T-helper 1 cell treated with Interleukin-12 subunit alpha and Interleukin-12 subunit beta and Interleukin-4 antibody, amounts not matched to agents 30 ng/mL and 1 ng/mL, for 36 hours (primary cell): ENCODE measurements around the gene TMEM233. TPM values are rescaled to one million over a fixed set of nuclear protein-coding genes. Genes with fewer than 3 reads are reported as not detected.
"Not testable (repeated sequence)": the region's sequence is repeated elsewhere in the genome, so short reads cannot be mapped to it uniquely, and the experiment has no call there.

Experiments
- intact Hi-C: fragments of 100-400 bp; cut with micrococcal nuclease; formaldehyde crosslinking; loops from one replicate; pipeline ENCODE4 v1.15.1; 2024
- total RNA-seq: library from RNA; stranded (reverse); gene quantifications from 2 replicates; pipeline ENCODE4 v1.2.3, GENCODE V29; 2022

Gene TMEM233
- total RNA-seq, 1 donor from 2014 or later, result not detected

DNA sequence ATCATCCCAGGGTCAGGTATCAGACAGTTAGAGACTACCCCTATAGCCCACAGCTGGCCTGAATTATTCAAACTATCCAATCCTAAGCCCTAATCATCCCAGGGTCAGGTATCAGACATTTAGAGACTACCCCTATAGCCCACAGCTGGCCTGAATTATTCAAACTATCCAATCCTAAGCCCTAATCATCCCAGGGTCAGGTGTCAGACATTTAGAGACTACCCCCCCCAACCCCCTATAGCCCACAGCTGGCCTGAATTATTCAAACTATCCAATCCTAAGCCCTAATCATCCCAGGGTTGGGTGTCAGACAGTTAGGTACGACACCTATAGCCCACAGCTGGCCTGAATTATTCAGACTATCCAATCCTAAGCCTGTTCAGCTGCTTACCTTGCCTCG is 63.4 kb downstream of the TMEM233 start:
- intact Hi-C loops, result not testable (repeated sequence)

DNA sequence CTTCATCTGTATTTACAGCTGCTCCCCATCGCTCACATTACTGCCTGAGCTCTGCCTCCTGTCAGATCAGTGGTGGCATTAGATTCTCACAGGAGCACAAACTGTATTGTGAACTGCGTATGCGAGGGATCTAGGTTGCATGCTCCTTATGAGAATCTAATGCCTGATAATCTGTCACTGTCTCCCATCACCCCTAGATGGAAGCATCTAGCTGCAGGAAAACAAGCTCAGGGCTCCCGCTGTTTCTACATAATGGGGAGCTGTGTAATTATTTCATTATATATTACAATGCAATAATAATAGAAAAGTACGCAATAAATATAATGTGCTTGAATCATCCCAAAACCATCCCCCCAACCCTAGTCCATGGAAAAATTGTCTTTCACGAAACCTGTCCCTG is 64.6 kb downstream of the TMEM233 start:
- intact Hi-C loops, result not testable (repeated sequence)

DNA sequence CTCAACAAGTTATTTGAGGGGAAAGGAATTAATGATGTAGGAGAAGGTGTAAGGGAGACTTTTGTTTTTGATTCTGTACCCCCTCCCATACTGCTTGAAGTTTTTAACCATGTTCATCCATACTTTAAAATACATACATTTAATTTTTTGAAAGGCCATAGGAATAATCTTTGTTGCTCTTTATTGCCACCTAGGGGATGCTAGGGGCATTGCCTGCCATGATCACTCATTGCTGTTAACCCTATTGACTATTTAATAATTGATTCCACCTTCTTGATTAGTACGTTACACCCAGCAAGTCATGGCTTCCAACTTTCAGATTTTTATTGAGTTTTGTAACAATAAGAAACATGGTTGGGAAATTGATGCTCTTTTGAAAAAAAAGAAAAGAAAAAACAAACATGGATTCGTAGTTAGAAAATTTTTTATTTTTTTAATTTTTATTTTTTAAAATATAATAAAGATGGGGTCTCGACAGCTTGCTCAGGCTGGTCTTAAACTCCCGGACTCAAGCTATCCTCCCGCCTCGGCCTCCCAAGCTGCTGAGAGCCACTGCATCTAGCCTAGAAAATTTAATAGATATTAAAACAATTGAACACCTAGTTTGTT is 65.8 kb downstream of the TMEM233 start:
- intact Hi-C loops, result loop anchor here (1.0 kb wide), 4 partner anchors 8 to 279 kb away; no protein-coding TSS in a partner anchor

DNA sequence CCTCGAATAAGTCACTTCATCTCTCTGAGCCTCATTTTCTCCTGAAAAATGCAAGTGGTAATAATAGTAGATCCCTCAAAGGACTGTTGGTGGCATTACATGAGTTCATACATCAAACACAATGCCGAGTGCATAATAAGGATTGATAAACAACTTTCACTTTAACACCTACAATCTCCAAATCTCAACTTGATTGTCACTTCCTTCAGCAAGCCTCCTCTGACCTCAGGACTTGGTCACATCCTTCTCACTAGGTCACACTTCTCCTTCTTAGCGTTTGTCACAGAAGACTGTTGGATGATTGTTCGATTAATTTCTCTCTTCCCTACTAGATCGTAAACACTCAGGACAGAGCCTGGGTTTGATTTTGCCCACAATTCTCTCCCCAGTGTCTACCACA is 66.5 kb downstream of the TMEM233 start:
- intact Hi-C loops, result no loop called here

DNA sequence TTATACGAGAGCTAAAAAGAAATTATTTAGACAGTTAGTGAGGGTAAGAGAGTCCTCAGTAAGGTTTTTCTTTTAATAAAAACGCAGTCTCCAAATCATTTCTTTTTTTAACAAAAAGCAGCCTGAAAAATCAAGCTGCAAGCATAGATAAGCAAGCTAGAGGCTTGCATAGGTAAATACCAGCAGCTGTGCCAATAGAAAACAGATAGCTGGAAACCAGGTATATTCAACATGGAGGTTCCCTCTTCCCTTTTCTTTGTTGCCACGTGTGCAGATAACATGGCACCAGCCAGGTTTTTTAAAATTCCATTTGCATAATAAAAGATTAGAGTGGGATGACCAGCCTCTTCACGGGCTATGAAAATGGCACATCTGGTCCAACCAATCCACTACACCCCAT is 68.3 kb downstream of the TMEM233 start:
- intact Hi-C loops, result no loop called here

DNA sequence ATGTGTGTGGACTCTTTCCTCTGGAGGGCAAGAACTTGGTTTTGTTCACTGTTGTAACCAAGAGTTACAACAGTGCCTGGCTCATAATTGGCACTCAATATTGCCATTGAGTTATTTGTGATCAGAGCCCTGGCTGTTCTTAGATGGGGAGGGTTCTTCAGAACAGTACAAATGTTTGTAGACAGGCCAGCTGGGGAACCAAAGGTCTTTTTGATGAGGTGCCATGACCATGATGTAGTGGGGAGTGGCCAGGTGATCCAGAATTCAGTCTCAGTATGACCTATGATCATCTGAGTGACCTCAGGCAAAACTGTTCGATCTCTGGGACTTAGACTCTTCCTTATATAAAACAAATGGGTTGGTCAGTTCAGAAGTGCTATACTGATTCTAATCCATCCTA is 71.1 kb downstream of the TMEM233 start:
- intact Hi-C loops, result loop anchor here (5.0 kb wide), 4 partner anchors 238 to 1023 kb away; partner anchors contain the start of genes MLEC and RPLP0

DNA sequence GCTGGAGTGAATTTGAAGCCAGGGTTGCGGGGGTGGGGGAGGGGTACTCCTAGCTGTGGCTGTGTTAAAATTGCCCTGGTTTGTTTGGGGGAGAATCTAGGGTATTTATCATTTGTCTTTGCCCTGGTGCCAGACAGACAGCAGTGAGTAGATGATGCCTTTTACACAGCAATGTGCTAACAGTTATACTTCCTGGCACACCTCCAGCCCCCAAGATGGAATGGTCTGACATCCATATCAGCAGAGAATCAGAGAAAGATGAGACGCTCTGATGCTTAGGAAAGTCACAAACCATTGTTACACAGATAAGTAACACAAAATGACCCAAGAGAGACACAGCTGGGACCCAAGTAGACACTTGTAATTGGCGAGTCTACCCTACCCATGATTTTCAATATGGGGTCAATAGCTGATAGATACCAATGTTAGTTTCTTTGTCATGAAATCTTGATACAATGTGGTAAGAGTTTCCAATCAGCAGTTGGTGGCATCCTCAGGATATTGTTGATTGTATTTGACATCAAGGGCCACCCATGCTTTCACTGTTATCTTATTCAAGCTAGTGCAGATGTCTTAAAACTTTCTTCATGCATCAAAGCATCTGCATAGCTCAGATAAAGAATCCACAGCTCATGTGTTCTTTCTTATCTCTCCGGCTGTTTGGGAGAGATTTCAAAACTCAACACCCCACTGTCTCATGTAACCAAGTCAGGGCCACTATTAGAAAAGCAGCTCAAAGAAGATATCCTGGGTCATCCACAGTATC is 71.8 kb downstream of the TMEM233 start:
- intact Hi-C loops, result loop anchor here (5.0 kb wide), 4 partner anchors 237 to 1022 kb away; partner anchors contain the start of genes MLEC and RPLP0

DNA sequence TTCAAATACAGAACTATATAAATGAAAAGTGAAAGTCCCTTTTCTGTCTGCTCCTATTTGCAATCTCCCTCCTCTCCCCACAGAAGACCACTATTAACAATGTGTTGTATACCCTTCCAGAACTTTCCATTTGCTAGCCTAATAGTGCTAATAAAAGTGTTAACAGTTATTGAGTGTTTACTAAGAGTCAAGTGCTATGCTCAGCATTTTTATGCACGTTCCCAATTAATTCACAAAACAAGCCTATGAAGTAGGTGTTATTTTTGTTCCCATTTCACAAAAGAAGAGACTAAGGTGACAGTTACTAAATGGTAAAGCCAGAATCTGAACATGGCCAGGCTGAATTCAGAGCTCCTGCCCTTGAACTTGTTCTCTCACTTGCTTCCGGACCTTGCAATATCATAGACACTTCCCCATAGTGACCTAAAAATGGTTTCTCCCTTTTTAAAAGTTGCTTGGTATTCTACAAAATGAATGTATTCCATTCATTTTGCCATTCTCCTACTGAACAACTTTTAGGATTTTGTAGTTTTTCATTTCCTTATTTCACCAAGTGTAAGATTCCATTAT is 72.7 kb downstream of the TMEM233 start:
- intact Hi-C loops, result loop anchor here (2.0 to 5.0 kb wide), 7 partner anchors 210 to 1606 kb away; partner anchors contain the start of genes CIT, MLEC, RPLP0 and SUDS3

DNA sequence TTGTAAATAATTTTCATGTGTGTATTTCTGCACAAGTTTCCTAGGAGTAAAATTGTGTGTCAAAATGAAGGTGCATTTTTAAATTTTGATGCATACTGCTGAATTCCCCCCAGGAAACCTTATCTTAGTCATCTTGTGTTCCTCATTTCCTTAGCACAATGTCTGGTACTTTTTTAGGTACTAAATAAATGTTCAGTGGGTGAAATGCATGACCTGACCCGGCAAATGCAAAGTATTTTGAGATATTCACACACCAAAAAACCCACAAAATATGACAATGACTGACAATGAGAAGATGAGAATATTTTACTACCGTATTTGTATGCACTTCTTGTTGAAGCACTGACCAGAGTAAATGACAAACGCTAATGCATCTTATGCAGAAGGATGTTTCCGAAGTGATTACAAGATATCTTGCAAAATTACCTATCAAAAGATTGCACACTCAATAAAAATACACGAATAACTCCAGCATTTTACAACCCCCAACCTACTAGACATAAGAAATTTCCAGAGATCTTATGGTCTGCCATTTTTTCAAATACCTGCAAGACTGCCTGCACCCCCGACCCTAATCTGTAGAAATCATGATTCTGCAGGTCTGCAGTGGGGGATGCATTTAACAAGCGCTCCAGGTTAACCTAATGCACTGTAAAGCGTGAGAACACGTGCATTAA is 73.5 kb downstream of the TMEM233 start:
- intact Hi-C loops, result loop anchor here (1.0 to 5.0 kb wide), 12 partner anchors 8 to 1606 kb away; partner anchors contain the start of genes CIT, MLEC, RAB35 and RPLP0

DNA sequence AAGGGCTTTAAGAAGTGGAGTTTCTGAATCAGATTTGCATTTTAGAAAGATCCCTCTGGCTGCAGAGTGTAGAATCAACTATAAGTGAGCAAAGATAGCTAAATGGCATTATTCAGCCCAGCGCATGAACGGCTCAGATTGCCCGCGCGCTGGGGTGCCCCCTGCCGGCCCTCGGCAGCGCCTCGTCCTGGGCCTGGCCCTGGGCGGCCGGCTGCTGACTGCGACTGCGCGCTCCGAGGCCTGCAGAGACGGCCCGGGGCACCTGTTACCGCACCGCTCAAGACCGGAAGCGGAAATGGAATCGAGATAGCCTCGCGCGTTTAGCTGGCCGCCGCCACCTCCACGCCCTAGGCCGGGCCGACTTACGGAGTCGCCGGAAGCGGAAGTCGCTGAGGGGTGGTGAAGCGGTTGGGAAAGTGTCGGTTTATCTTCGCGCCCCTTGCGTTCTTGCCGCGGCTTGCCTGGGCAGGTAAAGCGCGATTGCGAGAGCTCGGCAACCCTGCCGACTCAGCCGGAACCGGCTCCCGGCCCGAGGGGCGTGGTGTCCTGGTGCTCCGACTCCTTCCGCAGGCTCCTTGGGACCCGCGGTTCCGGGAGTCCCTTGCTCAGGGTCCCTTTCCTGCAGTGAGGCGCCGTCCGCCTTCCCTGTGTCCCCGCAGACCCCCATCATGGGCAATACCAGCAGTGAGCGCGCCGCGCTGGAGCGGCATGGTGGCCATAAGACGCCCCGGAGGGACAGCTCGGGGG is 74.2 kb downstream of the TMEM233 start, which contains the start of gene PRKAB1:
PRKAB1 (plus strand) TSS at position 557 of the 747 bp plus-strand sequence; CDS start at position 669, 112 bp downstream.
- intact Hi-C loops, result loop anchor here (1.0 to 5.0 kb wide), 13 partner anchors 8 to 1607 kb away; partner anchors contain the start of genes CIT, MLEC, RAB35 and RPLP0

DNA sequence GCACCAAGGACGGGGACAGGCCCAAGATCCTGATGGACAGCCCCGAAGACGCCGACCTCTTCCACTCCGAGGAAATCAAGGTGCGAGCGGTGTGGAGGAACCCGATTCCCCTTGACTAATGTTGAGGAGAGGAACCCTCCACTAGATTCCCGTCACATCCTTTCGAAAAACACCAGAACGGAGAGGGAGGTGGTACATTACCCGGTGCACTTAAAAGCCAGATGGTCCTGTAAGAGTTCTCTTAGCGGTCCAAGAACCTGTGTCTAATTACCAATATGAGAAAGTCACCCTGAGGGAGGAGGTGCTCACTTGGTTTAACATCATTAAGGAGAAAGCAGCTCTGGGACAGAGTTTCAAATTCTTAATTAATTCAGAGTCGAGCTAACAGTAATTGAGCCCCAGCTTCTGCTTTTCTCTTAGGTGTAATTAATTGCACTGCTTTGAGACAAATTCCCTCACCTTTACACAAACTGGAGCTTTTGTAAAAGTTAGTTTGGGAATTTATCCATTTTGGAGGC is 74.8 kb downstream of the TMEM233 start:
- intact Hi-C loops, result loop anchor here (2.0 to 5.0 kb wide), 5 partner anchors 14 to 1019 kb away; partner anchors contain the start of genes MLEC and RPLP0

DNA sequence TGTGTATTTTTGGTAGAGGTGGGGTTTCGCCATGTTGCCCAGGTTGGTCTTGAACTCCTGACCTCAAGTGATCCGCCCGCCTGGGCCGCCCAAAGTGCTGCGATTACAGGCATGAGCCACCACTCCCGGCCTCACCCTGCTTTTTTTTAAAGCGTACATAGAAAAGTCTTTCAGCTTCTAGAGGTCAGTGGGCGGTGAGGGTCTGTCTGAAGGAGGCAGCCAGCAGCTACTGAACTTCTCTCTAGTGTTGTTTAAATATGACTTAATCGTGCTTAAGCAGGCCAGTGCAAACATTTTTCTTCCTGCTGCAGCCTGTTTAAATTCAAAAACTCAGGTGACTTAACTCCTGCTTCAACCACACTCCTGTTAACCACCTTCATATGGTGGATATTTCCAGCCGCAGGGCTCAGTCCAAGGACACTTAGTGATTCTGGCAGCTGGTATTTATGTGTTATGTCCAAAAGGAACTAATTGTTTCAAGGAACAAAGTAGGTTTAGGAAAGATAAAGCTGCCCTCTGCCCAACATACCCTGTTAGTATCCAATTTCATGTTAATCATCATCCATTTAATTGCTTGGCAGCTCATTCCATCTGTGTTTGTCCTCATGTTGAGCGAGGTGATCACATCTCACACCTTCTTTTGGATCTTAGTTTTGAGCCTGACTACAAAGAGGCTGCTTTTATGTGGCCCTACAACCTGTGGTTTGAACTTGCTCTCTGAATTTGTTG is 76.3 kb downstream of the TMEM233 start:
- intact Hi-C loops, result loop anchor here (2.0 to 5.0 kb wide), 5 partner anchors 13 to 1017 kb away; partner anchors contain the start of genes MLEC and RPLP0

DNA sequence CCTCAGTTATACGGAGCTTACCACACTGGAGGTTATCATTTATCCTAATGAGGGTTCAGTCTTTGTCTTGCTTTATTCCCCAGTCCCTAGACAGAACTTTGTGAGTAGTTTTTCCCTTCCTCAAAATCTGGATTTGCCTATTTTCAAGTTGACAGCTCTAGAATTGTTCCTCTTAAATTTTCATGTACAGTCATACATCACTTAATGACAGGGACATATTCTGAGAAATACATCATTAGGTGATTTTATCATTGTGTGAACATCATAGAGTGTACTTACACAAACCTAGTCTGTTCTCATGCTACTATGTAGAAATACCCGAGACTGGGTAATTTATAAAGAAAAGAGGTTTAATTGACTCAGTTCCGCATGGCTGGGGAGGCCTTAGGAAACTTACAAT is 77.5 kb downstream of the TMEM233 start:
- intact Hi-C loops, result no loop called here

DNA sequence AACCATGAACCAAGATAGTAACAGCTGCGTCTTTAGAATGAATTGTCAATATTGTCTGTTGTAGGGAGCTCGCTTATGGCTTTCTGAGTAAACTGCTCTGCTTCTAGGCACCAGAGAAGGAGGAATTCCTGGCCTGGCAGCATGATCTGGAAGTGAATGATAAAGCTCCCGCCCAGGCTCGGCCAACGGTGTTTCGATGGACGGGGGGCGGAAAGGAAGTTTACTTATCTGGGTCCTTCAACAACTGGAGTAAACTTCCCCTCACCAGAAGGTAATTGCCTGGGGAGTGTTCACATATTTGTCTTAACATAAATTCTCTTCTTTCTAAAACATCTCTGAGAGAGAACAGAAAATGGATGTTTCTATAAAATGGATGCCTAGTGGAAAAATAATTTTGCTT is 78.6 kb downstream of the TMEM233 start:
- intact Hi-C loops, result no loop called here

DNA sequence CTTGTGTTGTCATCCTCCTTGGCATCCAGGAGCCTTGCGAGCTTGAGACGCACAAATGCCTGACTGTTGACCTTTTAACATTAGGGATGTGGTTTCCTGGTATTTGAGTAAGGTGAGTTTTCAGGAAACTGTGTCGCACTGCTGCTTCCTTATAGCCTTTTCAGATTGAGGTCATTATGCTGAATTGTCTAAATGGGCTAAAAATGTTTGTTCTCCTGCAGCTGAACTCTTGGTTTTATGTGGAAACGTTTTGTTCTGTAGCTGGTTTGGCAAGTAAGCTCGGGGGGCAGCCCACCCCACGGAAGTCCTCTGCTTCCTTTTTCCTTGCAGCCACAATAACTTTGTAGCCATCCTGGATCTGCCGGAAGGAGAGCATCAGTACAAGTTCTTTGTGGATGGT is 80.1 kb downstream of the TMEM233 start:
- intact Hi-C loops, result loop anchor here (1.0 kb wide), 1 partner anchor 9 kb away; no protein-coding TSS in a partner anchor

DNA sequence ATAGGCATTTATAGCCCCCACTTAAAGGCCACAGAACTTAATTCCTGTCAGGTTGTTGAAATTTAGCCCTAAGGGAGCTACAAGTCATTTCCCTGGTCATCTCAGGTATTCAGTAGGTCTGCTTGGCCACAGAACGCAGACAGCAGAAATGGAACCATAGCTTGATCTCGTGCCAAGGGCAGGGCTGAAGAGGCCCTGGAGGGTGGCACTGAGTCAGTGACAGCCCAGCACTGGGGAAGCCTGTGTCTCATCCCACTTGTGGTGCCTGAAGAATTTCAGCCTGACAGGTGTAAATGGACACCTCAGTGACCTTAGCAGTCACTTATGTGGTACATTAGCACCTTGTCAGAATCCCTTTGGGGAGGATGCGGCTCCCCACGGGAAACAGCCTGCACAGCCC is 81.0 kb downstream of the TMEM233 start:
- intact Hi-C loops, result no loop called here

DNA sequence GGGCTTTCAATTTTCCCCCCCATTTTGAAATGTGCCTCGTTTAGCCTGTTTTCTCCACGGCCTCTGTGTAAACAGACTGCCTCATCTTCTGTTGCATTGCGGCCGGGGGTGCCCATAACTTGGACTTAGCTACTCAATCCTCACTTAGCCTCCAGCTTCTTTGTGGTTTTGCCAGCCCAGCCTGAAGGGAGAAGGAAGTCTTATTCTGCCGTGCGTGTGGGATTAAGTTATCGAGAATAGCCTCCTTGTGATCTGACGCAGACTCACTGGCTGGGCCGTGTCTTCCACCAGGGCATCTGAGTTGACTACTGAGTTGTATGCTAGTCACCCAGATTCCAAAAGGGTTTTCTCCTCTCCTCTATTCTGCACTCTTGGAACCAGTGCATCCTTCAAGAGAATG is 82.4 kb downstream of the TMEM233 start:
- intact Hi-C loops, result no loop called here

DNA sequence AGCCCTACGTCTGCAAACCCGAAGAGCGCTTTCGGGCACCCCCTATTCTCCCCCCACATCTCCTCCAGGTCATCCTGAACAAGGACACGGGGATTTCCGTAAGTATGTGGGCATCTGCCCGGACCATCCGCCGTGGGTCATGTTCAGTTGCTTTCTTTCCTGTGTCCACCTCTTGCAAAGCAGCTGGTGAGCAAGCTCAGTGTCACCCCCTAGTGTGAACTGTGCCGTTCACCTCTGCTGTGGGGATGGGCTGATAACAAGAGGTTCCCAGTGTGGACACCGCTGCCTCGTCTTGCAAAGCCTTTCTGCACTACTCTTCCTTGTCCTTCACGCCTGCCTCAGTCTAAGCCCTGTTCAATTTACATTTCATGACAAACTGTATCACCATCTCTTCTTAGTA is 83.0 kb downstream of the TMEM233 start:
- intact Hi-C loops, result no loop called here

DNA sequence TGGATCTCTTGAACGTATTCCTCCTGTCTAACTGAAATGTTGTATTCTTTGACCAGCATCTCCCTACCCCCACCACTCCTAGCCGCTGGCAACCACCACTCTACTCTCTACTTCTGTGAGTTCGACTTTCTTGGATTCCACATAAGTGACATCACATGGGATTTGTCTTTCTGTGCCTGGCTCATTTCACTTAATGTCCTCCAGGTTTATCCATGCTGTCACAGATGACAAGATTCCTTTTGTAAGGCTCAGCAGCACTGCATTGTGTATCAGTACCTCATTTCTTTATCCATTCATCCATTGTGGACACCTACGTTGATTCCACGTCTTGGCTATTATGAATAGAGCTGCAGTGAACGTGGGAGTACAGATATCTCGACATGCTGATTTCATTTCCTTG is 84.9 kb downstream of the TMEM233 start:
- intact Hi-C loops, result no loop called here
